ENCODE results near the gene ASCL5. TPM values are rescaled to one million over a fixed set of nuclear protein-coding genes. Genes with fewer than 3 reads are reported as not detected.

Gene ASCL5
- total and polyA plus RNA-seq, 3 donors from 2014 or later = 0.24 TPM; not detected in 2

DNA sequence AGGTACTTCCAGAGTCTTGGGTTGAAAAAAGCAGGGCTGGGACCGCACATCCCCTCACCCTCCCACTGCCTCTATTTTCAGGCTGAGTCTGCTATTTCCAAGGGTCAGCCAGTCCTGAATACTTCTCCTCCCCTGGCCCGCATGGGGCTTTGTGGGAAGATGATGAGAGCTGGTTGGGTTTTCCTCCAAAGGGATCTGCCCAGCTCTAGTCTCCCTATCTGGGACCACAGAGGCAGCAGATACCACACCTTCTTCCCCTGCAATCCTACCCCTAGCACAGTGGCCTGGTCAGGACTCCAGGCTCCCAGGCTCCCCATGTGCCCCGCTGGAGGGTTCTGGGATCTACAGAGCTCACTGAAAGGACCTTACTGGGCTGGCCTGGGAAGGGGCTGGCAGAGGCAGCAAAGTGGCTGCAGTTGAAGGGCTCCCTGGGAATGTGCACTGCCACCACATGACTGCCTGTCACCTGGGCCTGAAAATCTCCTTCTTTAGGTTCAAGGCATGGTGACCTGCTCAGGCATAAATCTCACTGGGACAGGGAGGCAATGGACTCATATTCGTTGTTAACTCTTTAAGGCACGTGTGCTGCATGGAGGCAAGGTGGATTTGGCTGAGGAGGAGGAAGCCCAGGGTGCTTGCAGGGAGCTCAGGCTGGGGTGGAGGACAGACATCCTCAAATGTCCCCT, 27.8 kb downstream of the ASCL5 start:
- intact Hi-C loops (cut with DNase I; ENCODE audit: low total_unique reads) = no loop called here
- WGBS, 2 donors = 75 to 81% methylated on average over 4 to 5 of the region's 5 CpGs

DNA sequence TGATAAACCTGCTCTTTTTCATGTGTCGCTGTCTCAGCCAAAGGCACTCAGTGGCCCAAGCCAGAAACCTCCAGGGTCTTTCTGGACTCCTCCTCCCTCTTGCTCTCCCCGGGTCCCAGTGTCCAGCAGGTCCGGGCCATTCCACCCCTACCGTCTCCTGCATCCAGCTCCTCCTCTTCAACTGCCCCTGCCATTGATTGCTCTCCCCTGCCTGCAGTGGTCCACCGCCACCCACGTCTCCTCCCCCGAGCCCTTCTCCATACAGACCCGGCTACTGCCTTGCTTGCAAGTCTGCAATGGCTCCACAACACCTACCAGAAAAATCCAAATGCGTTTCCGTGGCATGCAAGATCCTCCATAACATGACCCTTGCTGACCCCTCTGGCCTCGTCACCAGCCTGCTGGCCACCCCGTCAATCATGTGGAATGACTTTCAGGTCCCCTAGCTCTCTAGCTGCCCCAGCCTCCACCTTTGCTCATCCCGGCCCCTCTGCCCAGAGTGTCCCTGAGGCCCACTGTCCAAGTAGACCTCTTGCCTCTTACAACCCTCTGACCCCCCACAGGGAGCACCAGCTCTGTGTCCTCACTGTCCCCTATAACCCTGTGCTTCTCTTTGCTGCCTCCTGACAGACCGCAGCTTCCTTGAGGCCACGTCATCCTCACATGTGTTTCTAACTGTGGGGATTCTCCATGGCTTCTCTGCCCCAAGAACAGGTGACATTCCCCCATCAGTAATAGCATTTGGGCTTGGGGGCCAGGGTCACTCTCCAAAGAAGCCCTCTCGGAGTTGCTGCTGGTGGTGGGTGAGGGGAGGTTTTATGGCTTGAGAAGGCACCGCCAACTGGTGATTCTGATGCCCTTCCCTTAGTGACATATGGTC, 29.8 kb downstream of the ASCL5 start:
- no peak for TF ChIP-seq POLR2A (IDR thresholded peaks at IDR 0.05)
- TF ChIP-seq, protein P1, sequence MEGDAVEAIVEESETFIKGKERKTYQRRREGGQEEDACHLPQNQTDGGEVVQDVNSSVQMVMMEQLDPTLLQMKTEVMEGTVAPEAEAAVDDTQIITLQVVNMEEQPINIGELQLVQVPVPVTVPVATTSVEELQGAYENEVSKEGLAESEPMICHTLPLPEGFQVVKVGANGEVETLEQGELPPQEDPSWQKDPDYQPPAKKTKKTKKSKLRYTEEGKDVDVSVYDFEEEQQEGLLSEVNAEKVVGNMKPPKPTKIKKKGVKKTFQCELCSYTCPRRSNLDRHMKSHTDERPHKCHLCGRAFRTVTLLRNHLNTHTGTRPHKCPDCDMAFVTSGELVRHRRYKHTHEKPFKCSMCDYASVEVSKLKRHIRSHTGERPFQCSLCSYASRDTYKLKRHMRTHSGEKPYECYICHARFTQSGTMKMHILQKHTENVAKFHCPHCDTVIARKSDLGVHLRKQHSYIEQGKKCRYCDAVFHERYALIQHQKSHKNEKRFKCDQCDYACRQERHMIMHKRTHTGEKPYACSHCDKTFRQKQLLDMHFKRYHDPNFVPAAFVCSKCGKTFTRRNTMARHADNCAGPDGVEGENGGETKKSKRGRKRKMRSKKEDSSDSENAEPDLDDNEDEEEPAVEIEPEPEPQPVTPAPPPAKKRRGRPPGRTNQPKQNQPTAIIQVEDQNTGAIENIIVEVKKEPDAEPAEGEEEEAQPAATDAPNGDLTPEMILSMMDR (IDR thresholded peaks at IDR 0.05) = no peak
- WGBS, 2 donors = 78 to 86% methylated on average over 17 of the region's 17 CpGs
- no peak for DNase-seq
- intact Hi-C loops (cut with DNase I; ENCODE audit: low total_unique reads) = no loop called here
- Histone ChIP-seq H3K9me3 (no peaks in the 10 kb centered on the region), H3K27ac (no peak overlapping the region), H3K36me3 (ENCODE audit: low read depth, missing control alignments) (no peaks in the 10 kb centered on the region), H3K4me1 (peaks cover 7% of the 10 kb centered on the region), H3K27me3 (no peaks in the 10 kb centered on the region), H3K4me3 (no peak overlapping the region)

More for the DNA sequence above, 27.8 kb downstream of the ASCL5 start:
- Histone ChIP-seq H3K4me3 (no peak overlapping the region), H3K36me3 (ENCODE audit: low read depth, missing control alignments) (no peaks in the 10 kb centered on the region), H3K9me3 (no peaks in the 10 kb centered on the region), H3K27ac (no peak overlapping the region), H3K4me1 (no peaks in the 10 kb centered on the region), H3K27me3 (no peaks in the 10 kb centered on the region)
- TF ChIP-seq POLR2A (IDR thresholded peaks at IDR 0.05) = no peak
- TF ChIP-seq, protein P1 (IDR thresholded peaks at IDR 0.05) = no peak
- DNase-seq = no peak

DNA sequence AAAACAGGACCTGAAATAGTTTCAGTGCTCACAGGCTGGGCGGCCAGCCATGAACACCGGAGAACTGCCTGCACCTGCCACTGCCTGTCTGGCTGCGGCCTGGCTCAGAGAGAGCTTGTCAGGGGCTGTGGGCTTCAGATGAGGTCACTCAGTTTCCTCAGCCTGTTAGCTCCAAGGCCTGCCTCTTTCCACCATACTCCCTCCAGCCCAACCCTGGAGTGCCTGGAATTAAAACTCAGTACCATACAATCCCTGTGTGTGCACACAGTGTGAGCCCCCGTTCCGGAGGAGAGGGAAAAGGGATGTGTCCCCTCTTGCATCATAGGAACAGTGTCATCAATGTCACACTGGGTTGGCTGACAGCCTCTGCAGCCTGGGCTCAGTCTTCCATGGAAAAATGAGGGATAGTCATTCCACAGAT, 30.9 kb downstream of the ASCL5 start:
- Histone ChIP-seq H3K9me3 (no peaks in the 10 kb centered on the region), H3K4me1 (peaks cover 7% of the 10 kb centered on the region), H3K4me3 (no peak overlapping the region), H3K36me3 (ENCODE audit: low read depth, missing control alignments) (no peaks in the 10 kb centered on the region), H3K27ac (no peak overlapping the region), H3K27me3 (no peaks in the 10 kb centered on the region)
- WGBS, 2 donors = 82 to 84% methylated on average over 5 of the region's 5 CpGs
- intact Hi-C loops (cut with DNase I; ENCODE audit: low total_unique reads) = no loop called here
- DNase-seq = no peak
- TF ChIP-seq, protein P1 (IDR thresholded peaks at IDR 0.05) = no peak
- no peak for TF ChIP-seq POLR2A (IDR thresholded peaks at IDR 0.05)

DNA sequence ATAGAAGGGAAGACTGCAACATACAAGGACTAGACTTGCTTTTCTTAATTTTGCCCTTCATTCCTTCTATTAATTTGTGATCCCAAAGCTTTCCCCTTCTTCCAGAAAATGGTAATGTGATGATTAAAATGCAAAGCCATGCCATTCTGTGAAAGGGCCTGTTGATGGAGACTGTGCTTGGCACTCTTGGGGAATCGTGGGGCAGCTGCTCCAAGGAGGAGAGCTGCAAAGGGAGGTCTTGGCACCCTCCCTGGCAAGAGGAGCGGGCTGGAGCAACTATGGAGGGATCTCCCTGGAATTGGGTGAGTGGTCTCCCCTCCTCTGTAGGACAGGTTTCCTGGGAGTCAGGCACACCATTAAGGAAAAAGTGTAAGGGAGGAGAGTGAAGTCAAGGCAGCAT, 31.4 kb downstream of the ASCL5 start:
- H3K4me1 ChIP-seq = peaks cover 7% of the 10 kb centered on the region
- intact Hi-C loops (cut with DNase I; ENCODE audit: low total_unique reads) = no loop called here
- TF ChIP-seq, protein P1 (IDR thresholded peaks at IDR 0.05) = no peak
- TF ChIP-seq POLR2A (IDR thresholded peaks at IDR 0.05) = no peak
- no peak overlapping the region for H3K4me3 ChIP-seq
- DNase-seq = no peak
- no peaks in the 10 kb centered on the region for H3K27me3 ChIP-seq
- H3K36me3 ChIP-seq (ENCODE audit: low read depth, missing control alignments) = no peaks in the 10 kb centered on the region
- H3K9me3 ChIP-seq = no peaks in the 10 kb centered on the region
- no peak overlapping the region for H3K27ac ChIP-seq
- WGBS, 2 donors = 91 to 100% methylated on average over 2 of the region's 2 CpGs
